ENCODE data around the gene ARL13A.

- TF ChIP-seq CTCF (IDR thresholded peaks at IDR 0.05; ENCODE audit: insufficient read depth, low read depth, low read length), result no peak
- no peak for TF ChIP-seq EZH2 (IDR thresholded peaks at IDR 0.05; ENCODE audit: insufficient read depth, low read length)
Measured at GRCh38 chrX:100946299-100946927, 23.1 kb upstream of the ARL13A start.
